BLaER1 (cell line): Measurements from ENCODE around the gene PPRC1.

Experiments used
- H3K27ac ChIP-seq: shearing (Covaris generic); formaldehyde crosslinking; 2 replicates; pipeline ENCODE4 v1.8.1; 2022
- H3K27me3 ChIP-seq: shearing (Covaris generic); formaldehyde crosslinking; 2 replicates; pipeline ENCODE4 v1.8.1; 2022
- H3K36me3 ChIP-seq: shearing (Covaris generic); formaldehyde crosslinking; 2 replicates; pipeline ENCODE4 v1.8.1; 2022
- H3K4me1 ChIP-seq: shearing (Covaris generic); formaldehyde crosslinking; 2 replicates; pipeline ENCODE4 v1.8.1; 2022
- H3K4me2 ChIP-seq: shearing (Covaris generic); formaldehyde crosslinking; 2 replicates; pipeline ENCODE4 v1.8.1; 2022
- H3K4me3 ChIP-seq: shearing (Covaris generic); formaldehyde crosslinking; 2 replicates; pipeline ENCODE4 v1.8.1; 2022
- H3K9ac ChIP-seq: shearing (Covaris generic); formaldehyde crosslinking; 2 replicates; pipeline ENCODE4 v1.8.1; 2022
- H3K9me3 ChIP-seq: shearing (Covaris generic); formaldehyde crosslinking; 2 replicates; pipeline ENCODE4 v1.8.1; 2022
- H4K20me1 ChIP-seq: shearing (Covaris generic); formaldehyde crosslinking; 2 replicates; pipeline ENCODE4 v1.8.1; 2022
- Cebpa-rat ChIP-seq: shearing (Covaris generic); IDR thresholded peaks from 2 replicates; pipeline ENCODE4 v1.8.1; 2022

The PPRC1 gene

DNA sequence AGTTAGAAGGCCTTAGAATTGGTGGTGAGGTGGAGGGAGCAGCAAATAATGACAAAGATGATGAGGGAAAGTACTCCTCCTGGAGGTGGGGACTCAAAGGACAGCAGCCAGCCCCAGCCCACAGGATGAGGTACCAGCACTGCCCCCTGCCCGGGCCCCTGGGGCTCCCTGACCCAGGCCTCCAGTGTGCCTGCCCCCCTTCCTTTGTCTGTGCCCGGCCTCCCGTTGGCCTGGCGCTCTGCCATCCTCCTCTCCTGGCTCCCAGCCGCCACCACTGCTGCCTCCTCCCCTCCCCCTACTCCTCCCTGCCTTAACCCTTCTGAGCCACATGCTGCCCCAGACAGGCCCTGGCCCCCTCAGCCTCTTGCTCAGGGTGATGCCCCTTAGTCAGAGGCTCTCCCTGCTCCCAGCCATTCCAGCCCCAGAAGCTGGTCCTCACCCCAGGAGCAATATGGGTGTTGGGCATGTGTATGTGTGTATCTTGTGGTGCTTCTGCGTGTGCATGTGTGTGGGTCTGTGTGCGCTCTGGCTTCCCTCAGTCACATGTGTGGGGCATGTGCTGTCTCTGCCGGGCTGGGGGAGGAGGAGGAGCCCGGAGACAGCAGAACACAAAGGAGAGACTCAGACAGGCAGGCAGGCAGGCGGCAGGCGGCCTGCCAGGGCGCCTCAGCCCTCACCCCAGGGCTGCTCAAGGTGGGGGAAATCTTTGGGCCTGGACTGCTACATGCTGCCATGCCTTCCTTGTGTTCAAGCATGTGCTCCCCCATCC, 15.3 kb upstream of the PPRC1 start:
- Histone ChIP-seq H3K9me3 (no peaks in the 10 kb centered on the region), H3K36me3 (no peaks in the 10 kb centered on the region), H4K20me1 (peaks cover 40% of the 10 kb centered on the region), H3K27me3 (no peaks in the 10 kb centered on the region), H3K4me2 (peak overlapping the region; percentile 98), H3K9ac (peak overlapping the region; percentile 99), H3K4me3 (peak overlapping the region; percentile 96), H3K4me1 (peaks cover 73% of the 10 kb centered on the region), H3K27ac (peak overlapping the region; percentile 99)
- no peak for TF ChIP-seq Cebpa-rat

DNA sequence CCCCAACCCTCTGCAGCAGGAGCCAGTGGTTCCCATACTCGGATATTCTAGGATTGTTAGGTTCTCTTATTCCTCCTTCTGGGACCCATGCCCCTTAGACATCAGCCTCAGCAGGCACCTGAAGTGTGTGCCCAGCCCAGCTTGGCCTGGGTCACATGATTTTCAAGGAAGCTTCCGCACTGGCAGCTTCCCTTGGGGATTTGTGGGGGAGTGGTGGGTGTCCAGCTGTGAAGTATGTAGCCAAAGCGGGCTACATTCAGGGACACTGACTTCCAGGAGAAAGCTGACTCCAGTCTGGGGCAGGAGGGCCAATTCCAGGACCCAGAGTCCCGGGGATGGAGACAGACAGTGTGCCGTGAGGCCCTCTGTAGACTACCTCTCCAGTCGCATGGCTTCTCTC, 14.0 kb upstream of the PPRC1 start:
- Histone ChIP-seq H3K9ac (peak overlapping the region; percentile 99), H3K27me3 (no peaks in the 10 kb centered on the region), H3K4me2 (peak overlapping the region; percentile 98), H3K4me1 (peaks cover 71% of the 10 kb centered on the region), H3K27ac (peak overlapping the region; percentile 99), H3K36me3 (no peaks in the 10 kb centered on the region), H3K4me3 (peak overlapping the region; percentile 96), H3K9me3 (no peaks in the 10 kb centered on the region), H4K20me1 (peaks cover 27% of the 10 kb centered on the region)
- no peak for TF ChIP-seq Cebpa-rat

DNA sequence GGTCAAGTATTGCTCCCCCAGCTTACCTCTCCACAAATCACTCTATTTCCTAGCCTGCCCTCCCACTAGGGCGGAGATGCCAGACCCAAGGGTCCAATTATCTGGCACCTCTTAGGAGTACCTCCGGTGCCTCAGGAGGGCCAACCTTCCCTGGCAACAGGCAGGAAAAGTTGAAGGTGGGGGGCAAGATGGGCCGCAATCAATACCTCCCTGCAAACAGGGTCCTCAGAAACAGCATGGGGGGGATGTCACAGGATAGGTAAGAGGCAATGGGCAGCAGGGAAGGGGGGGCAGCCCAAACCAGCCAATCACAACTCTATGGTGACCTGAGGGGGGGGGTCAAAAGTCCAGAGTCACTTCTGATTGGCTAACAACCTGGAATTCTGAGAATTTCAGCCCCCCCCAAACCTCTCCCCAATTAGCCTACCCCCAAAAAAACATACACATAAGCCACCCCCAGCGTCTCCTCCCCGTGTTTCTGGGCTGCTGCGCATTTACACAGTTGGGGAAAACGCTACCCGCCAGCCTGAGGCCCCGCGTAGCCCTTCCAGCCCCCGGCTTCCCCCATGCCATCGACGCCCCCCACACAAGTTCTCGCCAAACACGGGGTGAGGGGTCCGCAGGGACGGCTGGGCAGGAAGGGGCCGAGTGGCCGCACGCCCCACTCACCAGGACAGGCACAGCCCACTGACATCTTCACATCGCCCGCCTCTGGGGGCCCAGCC, 13.3 kb upstream of the PPRC1 start:
- H3K36me3 ChIP-seq: no peaks in the 10 kb centered on the region
- peak overlapping the region; percentile 96 for H3K4me3 ChIP-seq
- H4K20me1 ChIP-seq: peaks cover 22% of the 10 kb centered on the region; the same call in 1 of the 2 replicates
- peaks cover 69% of the 10 kb centered on the region for H3K4me1 ChIP-seq
- no peaks in the 10 kb centered on the region for H3K27me3 ChIP-seq
- no peak for TF ChIP-seq Cebpa-rat
- no peaks in the 10 kb centered on the region for H3K9me3 ChIP-seq
- H3K27ac ChIP-seq: peak overlapping the region; percentile 99
- peak overlapping the region; percentile 99 for H3K9ac ChIP-seq
- H3K4me2 ChIP-seq: peak overlapping the region; percentile 98

DNA sequence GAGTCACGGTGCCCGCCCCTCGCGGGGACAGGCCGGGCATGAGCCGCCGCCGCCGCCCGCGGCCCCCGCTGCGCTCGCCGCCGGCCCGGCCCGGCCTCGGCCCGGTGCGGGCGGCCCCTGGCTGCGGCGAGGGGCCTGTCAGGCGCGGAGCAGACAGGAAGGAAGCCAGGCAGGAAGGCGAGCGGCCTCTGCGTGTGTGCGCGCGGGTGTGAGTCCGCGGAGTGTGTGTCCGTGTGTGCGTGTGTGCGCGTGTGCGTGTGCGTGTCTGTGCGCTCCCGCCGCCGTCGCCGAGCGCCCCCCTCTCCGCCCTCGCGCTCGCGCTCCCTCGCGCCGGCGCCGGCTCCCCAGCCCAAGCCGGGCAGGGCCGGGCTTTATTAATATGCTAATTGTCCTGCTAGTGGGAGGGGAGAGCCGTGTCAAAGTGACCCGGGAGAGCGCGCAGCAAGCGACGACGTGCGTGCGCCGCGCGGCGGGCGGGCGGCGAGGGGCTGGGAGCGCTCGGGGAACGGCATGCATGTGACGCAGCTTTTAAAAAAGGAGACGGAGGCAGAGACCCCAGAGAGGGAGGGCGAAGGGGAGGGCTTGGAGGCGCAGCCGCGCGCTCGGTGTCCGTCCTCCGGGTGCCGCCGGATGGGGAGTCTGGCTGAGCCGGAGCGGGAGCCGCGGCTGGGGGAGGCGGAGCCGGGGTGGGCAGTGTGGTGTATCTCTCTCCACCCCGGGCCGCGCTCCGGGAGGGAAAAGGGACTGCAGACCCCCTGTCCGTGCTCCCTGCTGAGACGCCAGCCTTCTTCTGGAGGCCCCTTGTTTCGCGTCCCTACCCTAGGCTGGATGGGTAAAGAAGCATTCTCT, 12.5 kb upstream of the PPRC1 start, which contains the start of gene LDB1:
LDB1 (minus strand) TSS at position 227 of the 849 bp plus-strand sequence. CDS start 258 bp downstream, outside the sequence.
- peaks cover 19% of the 10 kb centered on the region; the same call in 1 of the 2 replicates for H4K20me1 ChIP-seq
- H3K4me3 ChIP-seq: peak within 1 kb of the TSS; percentile 96
- peak within 1 kb of the TSS; percentile 98 for H3K4me2 ChIP-seq
- TF ChIP-seq Cebpa-rat: no peak
- no peaks in the 10 kb centered on the region for H3K9me3 ChIP-seq
- peak within 1 kb of the TSS; percentile 99 for H3K9ac ChIP-seq
- H3K4me1 ChIP-seq: peaks cover 65% of the 10 kb centered on the region
- no peaks in the 10 kb centered on the region for H3K27me3 ChIP-seq
- H3K27ac ChIP-seq: peak within 1 kb of the TSS; percentile 99
- no peaks in the 10 kb centered on the region for H3K36me3 ChIP-seq

DNA sequence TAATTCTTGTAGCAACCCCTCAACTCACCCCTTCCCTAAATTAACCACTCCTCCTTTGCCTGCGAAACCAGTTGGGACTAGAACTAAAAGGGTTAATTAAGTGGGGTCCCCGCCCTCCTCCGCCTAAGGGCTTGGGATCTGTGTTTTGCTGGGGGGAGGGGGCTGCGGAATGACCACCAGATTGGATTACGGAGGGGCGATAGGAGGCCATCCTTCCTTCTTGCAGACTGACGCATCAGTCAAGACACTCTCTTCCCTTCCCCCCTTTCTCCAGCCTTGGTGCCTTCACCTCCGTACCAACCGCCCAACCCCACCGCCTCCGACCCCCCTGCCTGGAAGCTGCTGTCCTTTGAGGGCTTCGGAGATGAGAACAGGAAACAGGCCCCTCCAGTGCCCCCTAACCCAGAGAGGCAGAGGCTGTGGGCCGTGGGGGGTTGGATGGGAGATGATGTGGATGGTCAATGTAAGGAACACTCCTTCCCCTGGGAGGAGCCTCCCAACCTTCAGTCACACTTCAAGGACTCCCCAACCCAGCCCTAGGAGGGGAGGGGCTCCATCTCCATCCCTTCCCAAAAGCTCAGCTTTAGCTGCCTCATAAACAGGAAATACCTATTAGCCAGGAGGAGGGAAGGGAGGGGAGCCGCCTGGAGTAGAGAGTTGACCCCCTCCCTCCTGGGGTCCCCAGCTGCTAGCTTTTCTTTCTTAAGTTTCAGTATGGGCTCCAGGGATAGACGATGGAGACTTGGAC, 11.7 kb upstream of the PPRC1 start:
- H3K27ac ChIP-seq: peak overlapping the region; percentile 99
- H3K4me3 ChIP-seq: peak overlapping the region; percentile 96
- TF ChIP-seq Cebpa-rat: no peak
- no peaks in the 10 kb centered on the region for H3K36me3 ChIP-seq
- peak overlapping the region; percentile 98 for H3K4me2 ChIP-seq
- no peaks in the 10 kb centered on the region for H3K27me3 ChIP-seq
- H4K20me1 ChIP-seq: peaks cover 13% of the 10 kb centered on the region; the same call in 1 of the 2 replicates
- peak overlapping the region; percentile 99 for H3K9ac ChIP-seq
- H3K9me3 ChIP-seq: no peaks in the 10 kb centered on the region
- peaks cover 57% of the 10 kb centered on the region for H3K4me1 ChIP-seq

DNA sequence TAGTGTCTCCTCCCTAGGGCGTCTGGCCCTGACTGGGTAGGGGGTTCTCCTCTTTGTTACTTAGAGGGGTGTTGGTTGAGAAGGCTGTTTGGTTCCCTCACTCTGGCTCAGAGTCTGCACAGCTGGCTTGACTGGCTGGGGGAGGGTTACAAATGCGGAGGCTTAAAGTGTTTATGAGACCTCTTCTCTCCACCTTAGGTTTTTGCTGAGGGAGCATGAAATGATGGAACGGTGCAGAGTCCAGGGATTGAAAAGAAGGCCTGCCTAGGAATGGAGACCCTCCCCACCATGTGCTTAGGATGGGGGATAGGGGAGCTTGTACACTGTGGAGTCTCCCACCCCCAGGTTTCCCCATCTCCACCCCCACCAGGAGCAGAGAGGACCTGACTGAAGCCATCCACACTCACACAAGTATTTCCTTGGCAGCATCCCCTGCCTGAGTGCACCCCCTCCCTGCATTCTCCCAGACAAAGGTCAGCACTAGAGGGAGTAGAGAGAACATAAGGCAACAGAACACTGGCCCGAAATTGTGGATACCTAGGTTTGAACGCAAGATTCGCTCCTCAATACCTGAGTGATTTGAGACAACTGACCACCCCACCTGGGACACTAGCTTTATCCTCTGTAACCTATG, 11.0 kb upstream of the PPRC1 start:
- H3K9ac ChIP-seq: peak overlapping the region; percentile 99
- no peaks in the 10 kb centered on the region for H3K27me3 ChIP-seq
- H3K4me2 ChIP-seq: peak overlapping the region; percentile 98
- peak overlapping the region; percentile 99 for H3K27ac ChIP-seq
- peaks cover 50% of the 10 kb centered on the region for H3K4me1 ChIP-seq
- H3K4me3 ChIP-seq: peak overlapping the region; percentile 96; the same call in 1 of the 2 replicates
- H3K9me3 ChIP-seq: no peaks in the 10 kb centered on the region
- H3K36me3 ChIP-seq: no peaks in the 10 kb centered on the region
- TF ChIP-seq Cebpa-rat: no peak
- peaks cover 6% of the 10 kb centered on the region; the same call in 1 of the 2 replicates for H4K20me1 ChIP-seq

DNA sequence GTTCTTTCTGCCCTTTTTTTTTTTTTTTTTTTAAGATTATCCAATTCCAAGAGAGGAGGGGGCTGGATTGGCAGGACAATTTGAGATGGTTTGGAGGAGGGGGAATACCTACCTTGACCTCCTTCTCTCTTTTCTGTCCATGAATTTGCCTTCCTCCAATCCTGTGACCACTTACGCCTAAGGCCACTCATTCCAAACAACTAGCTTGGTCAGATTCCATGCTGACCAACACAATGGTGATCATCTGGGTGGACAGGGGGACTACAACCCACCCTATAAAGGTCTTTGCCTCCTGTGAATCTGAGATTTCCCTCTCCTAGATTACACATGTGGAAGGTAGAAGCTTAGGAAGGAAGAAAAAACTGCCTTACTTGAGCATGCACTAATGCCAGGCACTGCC, 10.4 kb upstream of the PPRC1 start:
- Histone ChIP-seq H3K4me3 (no peak overlapping the region), H3K9me3 (no peaks in the 10 kb centered on the region), H3K4me1 (peaks cover 44% of the 10 kb centered on the region), H3K27ac (peak overlapping the region; percentile 99; the same call in 1 of the 2 replicates), H3K36me3 (no peaks in the 10 kb centered on the region), H3K27me3 (no peaks in the 10 kb centered on the region), H3K9ac (no peak overlapping the region), H3K4me2 (peak overlapping the region; percentile 98), H4K20me1 (0 out of 2 replicates have a peak, but pooled peaks cover under 1% of the 10 kb centered on the region)
- no peak for TF ChIP-seq Cebpa-rat

DNA sequence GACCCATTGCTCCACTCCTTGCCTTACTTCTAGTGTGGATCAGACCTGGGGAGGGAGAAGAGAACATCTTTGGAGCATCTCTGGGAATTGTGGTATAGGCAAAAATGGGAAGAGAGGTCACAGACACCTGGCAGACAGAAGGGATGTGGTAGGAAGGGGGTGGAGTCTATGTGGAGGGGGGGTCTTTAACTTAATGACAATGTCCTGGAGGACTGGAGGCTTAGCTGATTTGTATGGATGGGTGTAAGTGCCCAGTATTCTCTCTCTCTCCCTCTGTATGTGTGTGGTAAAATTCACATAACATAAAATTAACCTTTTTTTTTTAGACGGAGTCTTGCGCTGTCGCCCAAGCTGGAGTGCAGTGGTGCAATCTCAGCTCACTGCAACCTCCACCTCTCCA, 9.6 kb upstream of the PPRC1 start:
- Histone ChIP-seq H3K9ac (no peak overlapping the region), H3K27ac (no peak overlapping the region), H3K27me3 (no peaks in the 10 kb centered on the region), H3K4me2 (peak overlapping the region; percentile 98), H3K4me1 (peaks cover 36% of the 10 kb centered on the region), H3K9me3 (no peaks in the 10 kb centered on the region), H3K4me3 (no peak overlapping the region), H3K36me3 (no peaks in the 10 kb centered on the region), H4K20me1 (no peaks in the 10 kb centered on the region)
- no peak for TF ChIP-seq Cebpa-rat
